Activated CD8-positive, alpha-beta memory T cell treated with anti-CD3 and anti-CD28 coated beads for 1 hour (primary cell): ENCODE measurements around the gene BZW2.

Experiments
- DNase-seq, 2 donors: peaks; one replicate each; pipeline ENCODE4 v3.0.0-alpha.2; 2020; ENCODE audit warnings: low read depth in 1 of 2; ENCODE audit errors: extremely low read depth in 1 of 2

The BZW2 gene

GRCh38 chr7:16712916-16713315 lies 66.9 kb downstream of the BZW2 start:
- DNase-seq, result no peak

DNA sequence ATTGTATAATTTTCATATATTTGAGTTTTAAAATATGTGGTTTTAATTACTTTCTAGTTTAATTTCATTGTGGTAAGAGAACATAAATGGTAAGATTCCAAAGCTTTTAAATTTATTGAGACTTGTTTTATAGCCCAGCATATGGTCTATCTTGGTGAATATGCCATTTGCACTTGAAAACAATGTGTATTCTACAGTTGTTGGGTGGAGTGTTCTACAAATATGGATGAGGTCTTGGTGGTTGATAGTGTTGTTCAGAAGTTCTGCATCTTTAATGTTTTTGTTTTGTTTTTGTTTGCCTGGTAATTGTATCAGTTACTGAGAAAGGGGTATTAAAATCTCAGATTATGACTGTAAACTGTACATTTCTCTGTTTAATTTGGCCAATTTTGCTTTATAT lies 69.9 kb downstream of the BZW2 start:
- DNase-seq, result no peak

GRCh38 chr7:16718111-16718656 lies 72.2 kb downstream of the BZW2 start:
- no peak for DNase-seq

DNA sequence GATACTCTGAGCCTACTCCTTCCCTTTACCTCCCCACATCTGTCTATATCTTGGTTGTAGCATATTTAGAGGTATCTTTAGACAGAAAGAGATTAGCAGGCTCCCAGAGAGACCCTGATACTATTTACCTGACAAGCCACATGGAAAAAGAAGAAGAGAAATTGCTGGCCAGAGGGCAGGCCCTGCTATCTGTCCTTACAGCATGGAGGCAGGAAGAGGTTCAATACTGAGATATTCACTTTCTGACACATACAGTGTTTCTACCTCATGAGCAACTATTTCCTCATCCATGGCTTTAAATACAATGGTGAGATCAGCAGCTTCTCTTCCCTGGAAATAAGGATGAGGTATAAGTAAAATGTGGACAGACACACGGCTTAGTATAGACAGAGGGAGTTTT lies 73.7 kb downstream of the BZW2 start:
- DNase-seq, result no peak

- no peak for DNase-seq
Measured at GRCh38 chr7:16721541-16721940, 75.6 kb downstream of the BZW2 start.

- DNase-seq, result no peak
Measured at GRCh38 chr7:16724344-16724743, 78.4 kb downstream of the BZW2 start.

DNA sequence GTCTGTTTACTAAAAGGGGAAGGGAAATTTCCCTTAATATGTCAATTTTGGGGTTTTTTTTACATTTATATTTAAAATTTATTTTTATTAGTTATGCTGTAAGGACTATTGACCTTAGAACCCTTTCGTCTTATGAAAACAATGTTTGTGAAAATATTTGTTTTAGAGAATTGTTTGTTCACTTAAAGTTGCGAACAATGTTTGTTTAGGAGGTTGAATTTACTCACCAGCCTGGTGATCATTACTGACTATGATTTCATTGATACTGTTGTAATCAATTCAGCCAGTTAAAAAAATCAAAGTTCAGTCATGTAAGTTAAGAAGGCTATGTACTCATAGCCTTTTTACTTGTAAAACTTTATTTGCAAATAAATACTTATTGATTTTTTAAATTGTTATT lies 80.2 kb downstream of the BZW2 start:
- DNase-seq, result no peak

DNA sequence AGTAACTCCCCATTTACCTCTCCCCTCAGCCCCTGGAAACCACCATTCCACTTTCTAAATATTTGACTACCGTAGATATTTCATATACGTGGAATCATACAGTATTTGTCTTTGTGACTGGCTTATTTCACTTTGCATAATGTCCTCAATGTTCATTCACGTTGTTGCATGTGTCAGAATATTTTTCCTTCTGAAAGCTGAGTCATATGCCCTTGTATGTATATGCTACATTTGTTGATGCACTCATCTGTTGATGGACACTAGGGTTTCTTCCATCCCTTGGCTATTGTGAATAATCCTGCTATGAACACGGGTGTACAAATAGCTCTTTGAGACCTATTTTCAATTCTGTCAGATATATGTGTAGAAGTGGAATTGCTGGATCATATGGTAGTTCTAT lies 81.8 kb downstream of the BZW2 start:
- DNase-seq, result no peak

DNA sequence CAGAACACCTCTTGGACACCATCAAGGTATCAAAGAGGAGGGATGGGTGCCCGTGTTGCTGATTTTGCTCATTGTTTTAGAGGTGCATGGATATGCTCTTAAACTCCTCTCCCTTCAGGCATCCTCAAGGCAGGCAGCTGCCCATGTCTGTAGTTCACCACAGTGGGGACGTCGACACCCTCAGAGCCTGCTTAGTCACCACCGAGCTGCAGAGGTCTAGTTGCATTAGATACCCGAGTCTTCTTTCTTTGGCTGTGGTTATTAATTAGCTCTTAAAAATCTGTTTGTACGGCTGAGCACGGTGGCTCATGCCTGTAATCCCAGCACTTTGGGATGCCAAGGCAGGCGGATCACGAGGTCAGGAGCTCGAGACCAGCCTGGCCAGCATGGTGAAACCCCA lies 82.8 kb downstream of the BZW2 start:
- no peak for DNase-seq

GRCh38 chr7:16729541-16729940 lies 83.6 kb downstream of the BZW2 start:
- no peak for DNase-seq

- no peak for DNase-seq
Measured at GRCh38 chr7:16730937-16731336, 85.0 kb downstream of the BZW2 start.

DNA sequence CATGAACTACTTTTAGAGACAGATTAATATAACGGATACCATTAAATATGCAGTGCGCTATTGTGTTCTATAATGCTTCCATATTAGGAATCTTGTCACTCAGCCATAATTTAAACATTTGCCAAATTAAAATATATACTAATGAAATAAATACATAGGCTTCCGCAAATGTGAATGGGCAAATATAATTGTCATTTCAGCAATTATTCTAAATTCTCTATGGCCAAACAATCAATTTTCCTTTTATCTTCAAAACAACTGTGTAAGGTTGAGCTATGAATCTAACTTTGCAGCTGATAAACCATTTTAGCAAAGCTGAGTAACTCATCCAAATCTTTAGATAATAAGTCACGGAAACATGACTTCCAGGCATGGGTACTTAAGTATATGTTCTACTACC lies 86.8 kb downstream of the BZW2 start:
- DNase-seq, result no peak

DNA sequence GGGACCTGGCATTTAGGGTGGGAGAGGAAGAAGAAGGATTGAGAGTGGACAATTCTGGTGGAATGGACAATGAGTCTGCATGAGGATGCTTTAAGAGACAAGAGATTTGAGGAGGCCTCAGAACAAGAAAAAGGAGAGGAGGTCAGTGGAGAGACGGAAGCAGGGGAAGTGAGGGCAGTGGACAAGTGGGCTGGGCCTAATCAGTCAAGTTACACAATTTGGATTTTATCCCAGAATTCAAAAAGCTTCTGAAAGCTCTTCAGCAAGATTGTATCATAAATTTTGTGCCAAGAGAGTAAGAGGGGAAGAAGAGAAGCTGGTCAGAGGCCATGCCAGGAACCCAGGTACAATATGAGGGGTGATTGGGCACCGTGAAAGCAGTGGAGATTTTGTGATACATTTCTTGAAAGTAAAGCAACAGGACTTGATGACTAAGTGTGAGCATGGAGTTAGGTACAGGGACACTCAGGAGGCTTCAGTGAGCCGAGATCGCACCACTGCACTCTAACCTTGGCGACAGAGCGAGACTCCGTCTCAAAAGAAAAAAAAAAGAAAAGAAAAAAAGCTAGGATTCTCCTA lies 88.3 kb downstream of the BZW2 start:
- DNase-seq, result no peak

DNA sequence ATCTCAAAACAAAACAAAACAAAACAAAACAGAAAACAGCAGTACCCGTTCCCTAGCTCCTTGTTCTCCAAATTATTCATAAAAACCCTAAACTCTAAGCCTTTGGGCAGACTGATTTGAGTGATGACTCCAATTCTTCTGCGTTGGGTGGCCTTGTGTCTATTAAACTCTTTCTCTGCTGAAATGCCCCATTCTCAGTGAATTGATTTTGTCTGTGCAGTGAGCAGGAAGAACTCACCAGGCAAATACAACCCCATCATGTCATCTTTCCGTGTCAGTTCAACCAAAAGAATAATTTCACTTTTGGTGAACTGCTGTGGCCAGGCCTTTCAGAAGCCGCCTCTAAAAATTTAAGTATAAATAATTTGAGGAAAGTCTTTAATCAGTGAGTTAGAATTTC lies 89.0 kb downstream of the BZW2 start:
- DNase-seq, result no peak

- no peak for DNase-seq
Measured at GRCh38 chr7:16738011-16738688, 92.2 kb downstream of the BZW2 start.

DNA sequence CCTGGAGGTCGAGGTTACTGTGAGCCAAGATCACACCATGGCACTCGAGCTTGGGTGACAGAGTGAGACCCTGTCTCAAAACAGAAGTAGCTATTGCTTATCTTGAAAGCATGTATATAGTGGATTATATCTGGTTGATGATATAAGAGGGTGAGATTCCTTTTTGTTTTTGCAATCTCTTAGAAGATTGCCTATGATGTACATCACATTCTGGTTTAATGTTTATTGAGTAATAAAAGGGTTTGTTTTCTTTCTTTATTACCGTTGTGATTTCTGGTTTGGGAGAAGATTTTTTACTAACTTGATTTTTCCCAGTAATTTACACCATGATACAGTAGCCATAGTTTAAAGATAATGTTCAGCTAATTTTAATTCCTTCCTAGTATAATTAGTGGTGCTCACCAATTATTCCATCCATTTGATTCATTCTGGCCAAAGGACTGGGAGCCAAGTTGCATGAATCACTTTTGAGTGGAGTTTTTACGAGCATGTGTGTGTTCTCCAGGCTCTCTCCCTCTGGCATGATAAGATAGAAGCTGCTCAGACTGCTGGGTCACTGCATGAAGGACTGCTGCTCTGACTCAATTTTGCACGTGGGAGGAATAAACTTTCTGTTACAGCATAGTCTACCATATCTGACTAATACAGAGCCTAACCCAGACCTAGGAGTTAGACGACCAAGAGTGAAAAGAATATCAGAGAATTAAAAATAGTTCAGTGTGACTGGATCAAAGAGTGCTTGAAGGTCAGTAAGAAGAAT lies 94.1 kb downstream of the BZW2 start:
- DNase-seq, result no peak

GRCh38 chr7:16740623-16740953 lies 94.6 kb downstream of the BZW2 start:
- DNase-seq, result no peak

DNA sequence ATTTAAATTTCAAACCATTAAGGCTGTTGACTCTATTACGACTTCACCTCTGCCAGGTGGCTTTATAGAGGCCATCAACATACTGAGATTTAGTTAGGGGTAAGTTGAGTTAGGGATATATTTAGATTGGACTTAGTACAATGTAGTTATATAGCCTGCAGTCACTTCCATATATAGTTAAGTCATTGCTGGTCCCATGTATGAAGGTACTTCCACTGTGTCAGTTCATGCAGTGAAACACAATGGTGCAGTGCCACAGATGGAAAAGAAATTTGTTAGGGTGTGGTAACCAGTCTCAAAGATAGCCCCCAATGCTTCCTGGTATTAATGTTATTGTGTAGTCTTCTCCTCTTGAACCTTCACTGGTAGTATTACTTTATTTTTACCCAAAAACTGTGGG lies 95.0 kb downstream of the BZW2 start:
- no peak for DNase-seq

DNA sequence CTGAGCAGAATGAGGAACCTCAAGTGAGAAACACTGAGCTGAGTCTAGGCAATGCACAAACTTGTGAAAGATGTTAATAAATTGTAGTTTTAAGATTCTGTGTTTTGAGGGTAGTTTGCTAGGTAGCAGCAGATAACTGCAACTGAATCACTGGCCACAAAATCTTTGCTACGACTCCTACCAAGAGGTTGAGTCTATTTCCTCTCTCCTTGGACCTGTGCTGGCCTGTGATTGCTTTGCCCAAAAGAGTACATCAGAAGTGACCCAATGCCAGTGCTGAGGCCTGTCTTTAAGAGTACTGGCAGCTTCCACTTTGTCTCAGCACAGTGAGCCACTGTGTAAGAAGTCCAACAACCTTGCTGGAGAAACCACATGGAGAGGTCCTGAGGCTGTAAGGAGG lies 95.7 kb downstream of the BZW2 start:
- DNase-seq, result no peak

- DNase-seq, result no peak
Measured at GRCh38 chr7:16742547-16742946, 96.6 kb downstream of the BZW2 start.

DNA sequence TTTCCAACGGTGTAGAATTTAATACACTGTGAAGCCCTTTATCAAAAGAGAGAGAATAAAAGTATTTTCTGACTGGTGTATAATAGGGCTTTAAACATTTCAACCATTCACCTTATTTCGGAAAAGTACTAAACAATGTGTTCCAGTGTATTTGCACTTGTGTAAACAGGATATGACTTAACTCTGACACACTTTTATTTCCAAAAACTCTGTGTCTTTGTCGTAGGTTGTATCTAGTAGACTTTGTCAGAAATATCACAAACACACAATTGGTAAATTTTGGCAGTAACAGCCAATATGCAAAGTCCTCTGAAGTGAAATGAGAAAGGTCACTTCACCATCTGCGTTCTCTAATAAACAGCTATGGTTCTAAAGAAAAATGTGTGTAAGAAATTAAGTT lies 97.3 kb downstream of the BZW2 start:
- no peak for DNase-seq
